Calu3 (cell line): Measurements from ENCODE around the gene WDR91. TPM values are rescaled to one million over a fixed set of nuclear protein-coding genes. Genes with fewer than 3 reads are reported as not detected.

Source experiments
- BruUV-seq: library from RNA; stranded (reverse); fragments of 400-500 nt; replicated peaks from 2 replicates; lab custom pipeline; 2021; lab: Mats Ljungman, UMichigan
- CTCF ChIA-PET: fragments of 300-600 bp; sonication (Branson Sonifier 250); formaldehyde crosslinking; loops from one replicate; lab custom pipeline; 2022; ENCODE audit warnings: antibody characterized with exemption; lab: Charles Lee
- DNase-seq: peaks from one replicate; pipeline ENCODE4 v3.0.0; 2022
- H3K27ac Mint-ChIP-seq: one replicate; pipeline ENCODE4 v1.8.0; 2022; ENCODE audit warnings: mixed read lengths; ENCODE audit not compliant: unreplicated experiment
- H3K27me3 Mint-ChIP-seq: one replicate; pipeline ENCODE4 v1.8.0; 2022; ENCODE audit warnings: mixed read lengths; ENCODE audit not compliant: unreplicated experiment
- H3K36me3 Mint-ChIP-seq: one replicate; pipeline ENCODE4 v1.8.0; 2022; ENCODE audit warnings: mild to moderate bottlenecking, moderate library complexity, mixed read lengths; ENCODE audit not compliant: insufficient read depth, unreplicated experiment
- H3K4me1 Mint-ChIP-seq: one replicate; pipeline ENCODE4 v1.8.0; 2022; ENCODE audit warnings: mild to moderate bottlenecking, low read depth, mixed read lengths; ENCODE audit not compliant: unreplicated experiment
- H3K4me3 Mint-ChIP-seq: one replicate; pipeline ENCODE4 v1.8.0; 2022; ENCODE audit warnings: mild to moderate bottlenecking, low read depth, moderate library complexity, mixed read lengths; ENCODE audit not compliant: unreplicated experiment
- H3K9me3 Mint-ChIP-seq: one replicate; pipeline ENCODE4 v1.8.0; 2022; ENCODE audit warnings: low read depth, mixed read lengths; ENCODE audit not compliant: unreplicated experiment
- CTCF ChIP-seq: fragments of 200-600 bp; IDR thresholded peaks from one replicate; pipeline ENCODE4 v1.8.0; 2022; ENCODE audit warnings: antibody characterized with exemption; ENCODE audit not compliant: unreplicated experiment
- intact Hi-C: fragments of 100-400 bp; cut with micrococcal nuclease; formaldehyde crosslinking; loops from one replicate; pipeline ENCODE4 v1.10.0; 2022; ENCODE audit not compliant: unreplicated experiment
- total RNA-seq: library from RNA; stranded (reverse); gene quantifications from 2 replicates; pipeline ENCODE4 v1.2.3, GENCODE V29; 2022

WDR91 gene
- total RNA-seq, 1 experiment from 2014 or later: 24.3 TPM

- intact Hi-C loops: no loop called here
- CTCF ChIA-PET: no interaction called here
- Mint-ChIP-seq H3K9me3 (no peaks in the 10 kb centered on the region), H3K36me3 (peaks cover 23% of the 10 kb centered on the region), H3K4me1 (no peaks in the 10 kb centered on the region), H3K4me3 (no peak overlapping the region), H3K27me3 (no peaks in the 10 kb centered on the region), H3K27ac (no peak overlapping the region)
- TF ChIP-seq CTCF: no peak
- no peak for DNase-seq
- BruUV-seq: no TSS peak
Measured at GRCh38 chr7:135197343-135197742, 14.0 kb downstream of the WDR91 start.

GRCh38 chr7:135195968-135196629 is 15.2 kb downstream of the WDR91 start:
- BruUV-seq: no TSS peak
- no peaks in the 10 kb centered on the region for H3K4me1 Mint-ChIP-seq
- no peak for DNase-seq
- no peaks in the 10 kb centered on the region for H3K9me3 Mint-ChIP-seq
- TF ChIP-seq CTCF: no peak
- peaks cover 23% of the 10 kb centered on the region for H3K36me3 Mint-ChIP-seq
- no peaks in the 10 kb centered on the region for H3K27me3 Mint-ChIP-seq
- no peak overlapping the region for H3K4me3 Mint-ChIP-seq
- CTCF ChIA-PET: no interaction called here
- intact Hi-C loops: no loop called here
- H3K27ac Mint-ChIP-seq: no peak overlapping the region

GRCh38 chr7:135195156-135195555 is 16.2 kb downstream of the WDR91 start:
- H3K4me1 Mint-ChIP-seq: no peaks in the 10 kb centered on the region
- CTCF ChIA-PET: no interaction called here
- no TSS peak for BruUV-seq
- no peak overlapping the region for H3K4me3 Mint-ChIP-seq
- TF ChIP-seq CTCF: no peak
- H3K9me3 Mint-ChIP-seq: no peaks in the 10 kb centered on the region
- DNase-seq: no peak
- intact Hi-C loops: no loop called here
- no peak overlapping the region for H3K27ac Mint-ChIP-seq
- peaks cover 23% of the 10 kb centered on the region for H3K36me3 Mint-ChIP-seq
- no peaks in the 10 kb centered on the region for H3K27me3 Mint-ChIP-seq

GRCh38 chr7:135194494-135195095 is 16.7 kb downstream of the WDR91 start:
- no TSS peak for BruUV-seq
- Mint-ChIP-seq H3K27ac (no peak overlapping the region), H3K4me3 (no peak overlapping the region), H3K9me3 (no peaks in the 10 kb centered on the region), H3K27me3 (no peaks in the 10 kb centered on the region), H3K4me1 (no peaks in the 10 kb centered on the region), H3K36me3 (peaks cover 23% of the 10 kb centered on the region)
- intact Hi-C loops: no loop called here
- no peak for TF ChIP-seq CTCF
- no peak for DNase-seq
- CTCF ChIA-PET: no interaction called here
